Islet precursor cell (in vitro differentiated cells): ENCODE results near the gene MPI.
A peak's percentile ranks its signal among the peaks of the same experiment; 100 is the strongest.
"Not testable (repeated sequence)": the region's sequence is repeated elsewhere in the genome, so short reads cannot be mapped to it uniquely, and the experiment has no call there.

Experiments used
- DNase-seq: peaks from one replicate; pipeline ENCODE4 v3.0.0-alpha.2; 2018

MPI gene

DNA sequence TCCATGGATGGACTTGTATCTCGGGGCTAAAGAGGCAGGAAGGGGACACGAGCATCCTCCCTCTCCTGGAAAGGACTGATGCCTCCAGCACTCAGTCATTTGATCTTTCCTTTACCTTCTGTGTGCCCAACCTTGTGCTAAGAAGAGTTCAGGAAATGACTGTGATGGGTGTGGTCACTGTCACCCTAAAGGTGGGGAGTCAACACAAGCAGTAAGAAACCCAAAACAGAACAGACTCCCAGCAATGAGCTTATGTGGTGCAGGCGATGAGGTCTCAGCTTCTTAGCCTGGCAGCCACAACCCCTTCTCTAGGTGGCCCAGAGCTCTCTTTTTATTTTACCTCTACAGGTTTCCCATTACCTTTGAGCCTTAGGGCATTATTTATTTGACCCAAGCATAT is 3.8 kb downstream of the MPI start:
- DNase-seq: no peak

GRCh38 chr15:74894383-74894782 is 4.5 kb downstream of the MPI start:
- DNase-seq: not testable (repeated sequence)

- no peak for DNase-seq
Observed at GRCh38 chr15:74895830-74896229, 6.0 kb downstream of the MPI start.

DNA sequence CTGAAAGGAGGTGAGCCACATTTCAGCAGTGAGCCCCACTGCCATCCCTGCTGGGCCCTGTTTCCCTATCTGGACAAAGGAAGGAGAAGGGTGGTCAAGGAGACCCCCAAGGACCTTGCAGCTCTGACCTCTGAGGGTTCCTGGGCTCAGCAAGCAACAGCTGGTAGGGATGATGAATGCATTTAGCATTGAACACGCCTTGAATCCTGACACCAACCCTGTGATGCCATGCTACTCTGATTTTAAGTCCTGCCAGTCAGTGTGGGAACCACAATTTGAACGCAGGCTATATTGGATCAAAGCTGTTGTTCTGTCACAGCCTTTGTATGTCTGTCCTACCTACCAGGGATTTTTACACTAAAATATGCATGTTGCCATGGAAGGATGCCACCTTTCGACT is 6.5 kb downstream of the MPI start:
- DNase-seq: no peak

DNA sequence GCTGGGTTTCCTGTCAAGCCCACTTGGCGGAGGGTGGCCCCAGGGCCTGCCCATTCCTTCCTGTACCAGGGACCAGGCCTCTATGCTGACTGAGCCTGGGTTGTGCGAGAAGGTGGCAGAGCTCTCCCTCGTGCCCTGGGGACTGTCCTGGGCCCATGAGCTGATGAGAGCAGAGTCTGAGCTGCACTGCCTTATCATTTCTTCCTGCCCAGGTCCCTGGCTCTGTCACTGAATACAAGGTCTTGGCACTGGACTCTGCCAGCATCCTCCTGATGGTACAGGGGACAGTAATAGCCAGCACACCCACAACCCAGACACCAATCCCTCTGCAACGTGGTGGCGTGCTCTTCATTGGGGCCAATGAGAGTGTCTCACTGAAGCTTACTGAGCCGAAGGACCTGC is 7.5 kb downstream of the MPI start:
- DNase-seq: no peak

DNA sequence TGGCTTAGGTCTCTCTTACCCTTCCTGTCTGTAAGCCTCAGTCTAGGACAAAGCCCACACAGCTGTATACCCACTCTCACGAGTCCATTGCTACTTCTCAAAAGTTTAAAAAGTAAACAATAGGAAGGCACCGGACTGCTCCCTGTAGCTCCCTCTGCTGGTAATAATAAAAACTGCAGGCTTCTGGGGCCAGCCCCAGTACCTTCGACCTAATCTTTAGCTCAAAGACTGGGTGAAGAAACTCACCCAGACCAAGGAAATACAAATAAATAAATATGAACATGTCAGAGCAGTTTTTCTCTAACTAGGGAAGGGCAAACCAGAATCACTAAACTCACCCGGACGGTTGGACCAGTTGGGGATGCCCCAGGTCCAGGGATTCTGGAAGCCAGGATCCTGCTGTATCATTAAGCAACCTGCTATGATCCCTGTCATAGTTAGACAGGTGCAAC is 11.8 kb downstream of the MPI start:
- peak; percentile 69 for DNase-seq

DNA sequence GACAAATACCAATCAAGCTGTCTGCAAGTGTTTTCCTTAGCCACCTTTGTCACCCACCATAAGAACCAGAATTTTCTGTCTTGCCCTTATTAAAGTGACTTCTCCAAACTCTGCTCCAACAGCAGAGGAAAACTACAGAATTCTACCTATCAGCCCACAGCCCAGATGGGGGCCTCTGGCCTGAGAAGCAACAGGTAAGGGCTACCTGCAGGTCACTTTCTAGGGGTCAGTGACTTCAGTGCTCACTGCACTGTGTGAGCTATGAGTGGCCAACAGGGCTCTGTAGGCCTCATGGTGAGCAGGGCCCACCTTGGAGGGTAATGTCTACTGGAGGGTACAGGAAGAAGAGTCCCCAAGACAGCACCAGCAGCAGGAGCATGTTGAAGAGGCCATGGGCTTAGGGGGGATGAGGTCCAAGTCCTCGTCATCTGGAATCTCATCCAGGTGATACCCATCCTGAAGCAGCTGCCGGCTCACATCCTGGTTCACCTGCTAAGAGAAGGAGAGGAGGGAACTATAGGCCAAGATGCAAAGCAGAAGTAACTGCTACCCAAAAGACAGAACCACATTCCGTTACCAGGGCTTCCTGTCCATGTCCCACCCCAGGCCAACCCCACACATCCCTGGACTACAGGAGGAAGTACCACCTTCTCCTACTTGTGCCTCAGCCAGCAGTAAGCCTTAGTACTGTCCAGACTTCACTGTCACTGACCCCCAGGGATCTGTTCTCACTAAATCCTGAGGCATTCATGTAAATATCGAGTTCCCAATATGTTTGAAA is 12.6 kb downstream of the MPI start:
- DNase-seq: no peak

DNA sequence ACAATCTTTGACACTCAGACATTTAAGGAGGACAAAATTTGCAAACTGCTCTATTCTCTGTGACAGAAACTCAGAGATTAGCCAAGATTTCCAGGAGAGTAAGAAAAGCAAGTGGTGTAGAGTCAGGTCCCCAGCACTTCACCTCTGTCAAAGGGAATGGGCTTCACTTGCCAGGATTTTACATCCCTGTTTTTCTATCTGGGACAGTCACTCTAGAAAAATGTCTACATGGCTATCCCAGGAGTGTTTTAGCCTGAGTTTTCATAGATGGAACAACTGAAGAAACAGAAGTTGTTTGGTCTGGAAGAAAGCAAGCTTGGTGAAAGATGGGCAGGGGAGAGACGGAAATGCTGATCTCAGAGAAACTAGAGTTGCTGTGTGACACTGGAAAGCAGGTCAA is 13.8 kb downstream of the MPI start:
- DNase-seq: no peak

GRCh38 chr15:74904190-74904805 is 14.5 kb downstream of the MPI start:
- no peak for DNase-seq

DNA sequence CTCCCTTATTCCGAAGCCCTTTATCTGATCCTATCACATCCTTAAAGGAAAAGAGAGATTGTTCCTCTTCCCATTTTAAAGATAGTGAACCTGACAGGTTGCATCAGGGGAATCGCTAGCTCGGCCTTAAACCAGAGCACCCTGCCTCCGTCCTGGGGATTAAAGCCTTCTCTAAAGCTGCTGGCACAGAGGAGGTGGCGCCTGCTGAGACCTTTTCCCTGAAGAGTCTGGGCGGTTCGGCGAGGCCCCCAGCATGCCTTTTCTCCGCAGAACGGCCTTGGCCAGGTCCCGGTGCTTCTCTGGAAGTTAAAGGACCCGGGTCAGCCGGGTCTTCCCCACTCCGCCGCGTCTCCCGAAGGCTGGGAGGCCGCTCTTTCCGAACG is 16.2 kb downstream of the MPI start:
- peak; percentile 68 for DNase-seq

DNA sequence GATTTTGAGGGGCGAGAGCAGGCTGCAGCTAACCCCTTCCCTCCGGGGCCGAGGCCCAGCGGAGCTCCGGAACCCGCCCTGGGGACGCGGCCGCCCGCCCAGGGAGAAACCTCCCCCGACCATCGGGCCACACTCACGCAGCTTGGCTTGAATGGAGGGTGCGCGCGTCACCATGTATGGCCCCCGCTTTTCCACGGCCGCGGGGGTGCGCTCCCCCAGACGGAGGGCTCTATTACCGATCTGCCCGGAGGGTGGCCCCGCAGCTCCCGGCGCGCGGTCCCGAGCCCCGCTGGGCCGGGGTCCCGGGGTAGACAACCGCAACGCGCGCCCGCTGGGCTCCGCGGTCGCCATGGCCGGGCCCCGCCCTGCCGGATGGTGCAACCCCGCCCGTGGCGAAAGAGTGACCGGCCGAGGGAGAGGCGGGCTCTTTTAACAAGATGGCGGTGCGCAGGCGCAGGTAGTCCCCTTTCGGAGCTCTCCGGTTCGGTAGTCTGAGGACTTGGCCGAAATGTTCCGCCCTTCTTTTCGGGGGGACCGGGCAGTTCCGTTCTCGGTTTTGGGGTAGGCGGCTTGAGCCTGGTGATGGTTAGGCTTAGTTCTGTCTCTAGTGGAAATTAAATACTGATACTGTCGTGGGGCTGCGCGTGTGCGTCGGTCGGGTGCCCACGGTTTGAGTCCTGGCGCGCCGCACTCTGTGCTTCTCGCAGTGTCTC is 16.8 kb downstream of the MPI start, which contains the start of gene FAM219B:
Gene FAM219B, minus strand, starts transcription at position 402 of the 713 bp plus-strand sequence. Its CDS starts 51 bp downstream, at position 351.
- peak; percentile 94 for DNase-seq

GRCh38 chr15:74907163-74907870 is 17.5 kb downstream of the MPI start:
- peak; percentile 66 for DNase-seq

GRCh38 chr15:74908635-74909034 is 18.8 kb downstream of the MPI start:
- no peak for DNase-seq

DNA sequence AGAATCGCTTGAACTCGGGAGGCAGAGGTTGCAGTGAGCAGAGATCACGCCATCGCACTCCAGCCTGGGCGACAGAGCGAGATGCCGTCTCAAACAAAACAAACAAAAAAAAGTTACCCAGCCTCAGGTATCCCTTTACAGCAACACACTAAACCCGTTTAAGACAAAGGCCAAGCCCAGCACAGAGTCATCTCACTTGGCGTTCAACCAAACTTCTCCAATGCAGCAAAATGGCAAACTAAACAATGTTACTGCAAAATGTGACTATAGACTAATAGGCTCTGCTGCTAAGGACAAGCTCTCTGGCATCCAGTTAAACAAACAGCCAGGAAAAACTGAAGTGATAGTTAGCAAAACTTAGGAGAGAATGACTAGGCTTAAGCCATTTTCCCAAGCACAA is 23.2 kb downstream of the MPI start:
- DNase-seq: no peak

GRCh38 chr15:74913799-74914198 is 24.0 kb downstream of the MPI start:
- not testable (repeated sequence) for DNase-seq

GRCh38 chr15:74917676-74918075 is 27.8 kb downstream of the MPI start:
- no peak for DNase-seq

DNA sequence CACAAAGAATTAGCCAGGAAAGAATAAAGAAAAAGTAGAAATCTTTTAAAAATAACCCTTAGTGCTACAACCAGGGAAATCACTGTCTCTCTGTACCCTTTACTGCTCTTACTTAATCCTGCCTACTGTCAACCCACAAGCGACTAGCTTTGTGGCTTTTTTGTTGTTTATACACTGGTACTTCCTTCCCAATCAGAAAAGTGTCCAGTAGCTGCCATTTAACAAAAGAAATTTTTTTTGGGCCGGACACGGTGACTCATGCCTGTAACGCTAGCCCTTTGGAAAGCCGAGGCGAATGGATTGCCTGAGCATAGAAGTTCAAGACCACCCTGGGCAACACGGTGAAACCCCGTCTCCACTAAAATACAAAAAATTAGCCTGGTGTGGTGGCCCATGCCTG is 30.6 kb downstream of the MPI start:
- DNase-seq: no peak

DNA sequence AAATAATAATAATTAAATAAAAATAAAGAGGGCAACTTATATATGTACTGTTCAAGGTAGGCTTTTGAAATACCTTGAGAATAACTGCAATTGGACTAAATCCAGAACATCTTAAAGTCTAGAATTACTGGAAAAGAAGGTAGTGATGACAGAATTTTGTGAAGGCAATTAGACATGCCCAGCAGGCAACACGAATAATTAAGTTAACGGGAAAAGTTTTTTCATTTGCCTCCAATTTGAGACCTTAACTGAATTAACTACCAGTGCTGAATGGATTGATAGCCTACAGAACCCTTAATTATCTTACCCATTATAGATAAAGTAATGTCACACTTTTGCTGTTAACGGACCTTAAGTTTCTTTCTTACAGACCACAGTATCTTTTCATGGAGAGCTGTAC is 34.7 kb downstream of the MPI start:
- no peak for DNase-seq

DNA sequence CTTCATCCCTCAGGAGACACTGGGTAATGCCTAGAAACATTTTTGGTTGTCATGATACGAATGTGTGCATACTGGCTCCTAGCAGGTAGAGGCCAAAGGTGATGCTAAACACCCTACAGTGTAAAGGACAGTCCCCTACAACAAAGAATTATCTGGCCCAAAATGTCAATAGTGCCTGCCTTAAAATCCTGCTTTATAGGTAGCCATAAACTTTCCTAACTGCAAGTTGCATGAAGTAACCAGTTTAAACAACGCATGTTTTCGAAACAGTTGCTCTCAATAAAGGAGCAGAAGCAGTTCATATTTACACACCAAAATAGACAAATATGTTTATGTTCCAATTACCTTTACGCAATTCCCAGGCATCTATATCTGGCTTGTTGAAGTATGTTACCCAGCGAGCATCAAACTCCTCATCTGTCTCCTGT is 38.9 kb downstream of the MPI start:
- DNase-seq: no peak

DNA sequence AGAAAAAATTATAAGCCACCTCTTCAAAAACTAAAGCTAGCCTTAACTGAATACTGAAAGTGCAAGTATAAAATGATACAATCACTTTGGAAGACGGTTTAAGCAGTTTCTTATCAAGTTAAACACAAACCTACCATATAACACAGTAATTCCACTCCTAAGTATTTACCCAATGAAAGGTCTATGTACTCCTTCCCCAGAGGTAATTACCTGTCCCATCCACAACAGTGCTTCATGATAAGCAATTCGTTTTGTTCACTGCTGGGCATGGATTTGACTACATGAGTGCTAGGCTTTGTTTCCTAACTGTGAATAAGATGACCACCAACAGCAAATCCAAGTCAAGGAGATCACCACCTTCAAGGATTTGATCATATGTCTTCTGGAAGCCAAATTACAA is 43.7 kb downstream of the MPI start:
- no peak for DNase-seq

DNA sequence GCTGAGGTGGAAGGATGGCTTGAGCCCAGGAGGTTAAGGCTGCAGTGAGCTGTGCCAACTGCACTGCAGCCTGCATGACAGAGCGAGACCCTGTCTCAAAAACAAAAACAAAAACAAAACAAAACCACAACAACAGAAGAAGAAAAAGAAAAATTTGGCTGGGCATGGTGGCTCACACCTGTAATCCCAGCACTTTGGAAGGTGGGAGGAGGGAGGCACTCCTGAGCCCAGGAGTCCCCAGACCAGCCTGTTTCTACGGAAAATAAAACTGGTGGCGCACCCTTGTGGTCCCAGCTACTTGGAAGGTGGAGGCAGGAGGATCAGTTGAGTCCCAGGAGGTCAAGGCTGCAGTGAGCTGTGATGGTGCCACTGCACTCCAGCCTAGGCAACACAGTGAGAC is 45.4 kb downstream of the MPI start:
- DNase-seq: peak; percentile 77

GRCh38 chr15:74937272-74937589 is 47.4 kb downstream of the MPI start:
- DNase-seq: no peak

DNA sequence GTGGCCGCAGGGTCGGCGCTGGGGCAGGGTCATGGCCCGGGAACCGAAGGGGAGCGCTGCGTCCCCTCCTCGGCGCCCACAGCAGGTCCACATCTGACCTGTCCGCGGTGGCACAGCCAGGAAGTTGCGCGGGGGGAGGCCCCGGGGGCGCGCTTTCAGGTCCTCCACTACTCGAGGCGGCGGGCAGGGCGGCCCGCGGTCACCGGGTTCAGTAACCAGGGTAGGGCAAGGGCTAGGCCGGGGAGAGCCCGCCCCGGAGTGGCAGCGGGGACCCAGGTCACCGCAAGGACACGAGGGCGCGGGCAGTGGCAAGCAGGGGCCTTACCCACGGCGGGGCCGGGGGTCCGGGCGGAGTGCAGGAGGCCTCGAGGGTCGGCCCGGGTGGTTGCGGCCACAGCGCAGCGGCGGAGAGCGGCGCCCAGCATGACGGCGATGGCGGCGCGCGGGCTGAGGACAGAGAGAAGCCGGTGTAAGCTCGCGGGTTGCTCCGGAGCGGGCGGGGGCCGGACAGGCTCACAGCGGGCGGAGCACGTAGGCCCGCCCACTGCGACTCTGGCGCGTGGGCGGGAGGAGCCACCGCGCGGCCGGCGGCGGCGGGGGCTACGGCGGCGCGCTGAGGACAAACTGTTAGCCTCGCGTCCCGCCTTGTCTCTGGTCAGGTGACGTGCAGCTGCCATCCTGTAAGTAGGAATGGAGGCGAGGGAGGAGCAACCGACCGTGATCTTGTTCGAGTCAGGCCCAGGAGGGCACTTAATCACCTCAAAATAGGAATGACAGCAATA is 47.9 kb downstream of the MPI start, which contains the start of gene COX5A:
Gene COX5A, minus strand, starts transcription at position 484 of the 782 bp plus-strand sequence. Its CDS starts 59 bp downstream, at position 425.
- DNase-seq: peak; percentile 97
